ENCODE data around the gene NAALADL2.

The NAALADL2 gene

DNA sequence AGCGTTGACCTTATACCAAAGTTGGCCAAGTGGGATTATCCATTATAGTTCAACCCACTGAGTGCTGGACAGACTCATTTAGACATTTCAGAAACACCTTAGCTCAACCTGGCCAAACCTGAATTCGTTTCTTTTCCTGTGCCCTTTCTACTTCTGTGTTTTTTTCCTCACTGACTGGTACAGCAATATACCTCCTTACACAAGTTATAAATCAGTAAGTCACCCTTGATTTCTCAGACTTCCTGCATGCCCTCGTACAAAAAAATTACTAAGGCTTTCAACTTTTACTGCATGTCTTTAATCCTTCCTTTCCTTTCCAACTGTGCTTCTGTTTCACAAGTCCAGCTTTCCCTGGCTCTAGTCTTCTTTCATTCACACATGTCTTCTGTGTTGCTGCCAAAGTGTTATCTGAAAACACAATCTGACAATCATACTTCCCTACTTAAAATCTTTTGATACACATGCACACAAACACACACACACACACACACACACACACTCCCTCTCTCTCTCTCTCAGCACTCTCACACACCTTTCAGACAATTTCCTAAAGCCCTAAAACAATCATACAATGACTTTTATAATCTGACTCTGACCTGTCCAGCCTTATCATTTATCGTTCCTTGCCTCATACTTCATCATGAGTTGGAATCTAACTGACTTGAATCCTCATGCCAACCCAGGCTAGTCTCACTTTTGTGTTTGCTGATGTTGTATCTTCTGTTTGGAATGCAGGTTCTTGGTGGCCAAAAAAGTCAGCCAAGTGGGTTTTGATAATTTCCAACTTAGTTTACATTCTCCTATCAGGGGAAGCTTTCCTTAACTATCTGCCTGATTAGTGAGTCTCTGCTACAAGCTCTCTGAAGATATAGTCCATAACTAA is 436.4 kb downstream of the NAALADL2 start:
- TF ChIP-seq, protein P1, sequence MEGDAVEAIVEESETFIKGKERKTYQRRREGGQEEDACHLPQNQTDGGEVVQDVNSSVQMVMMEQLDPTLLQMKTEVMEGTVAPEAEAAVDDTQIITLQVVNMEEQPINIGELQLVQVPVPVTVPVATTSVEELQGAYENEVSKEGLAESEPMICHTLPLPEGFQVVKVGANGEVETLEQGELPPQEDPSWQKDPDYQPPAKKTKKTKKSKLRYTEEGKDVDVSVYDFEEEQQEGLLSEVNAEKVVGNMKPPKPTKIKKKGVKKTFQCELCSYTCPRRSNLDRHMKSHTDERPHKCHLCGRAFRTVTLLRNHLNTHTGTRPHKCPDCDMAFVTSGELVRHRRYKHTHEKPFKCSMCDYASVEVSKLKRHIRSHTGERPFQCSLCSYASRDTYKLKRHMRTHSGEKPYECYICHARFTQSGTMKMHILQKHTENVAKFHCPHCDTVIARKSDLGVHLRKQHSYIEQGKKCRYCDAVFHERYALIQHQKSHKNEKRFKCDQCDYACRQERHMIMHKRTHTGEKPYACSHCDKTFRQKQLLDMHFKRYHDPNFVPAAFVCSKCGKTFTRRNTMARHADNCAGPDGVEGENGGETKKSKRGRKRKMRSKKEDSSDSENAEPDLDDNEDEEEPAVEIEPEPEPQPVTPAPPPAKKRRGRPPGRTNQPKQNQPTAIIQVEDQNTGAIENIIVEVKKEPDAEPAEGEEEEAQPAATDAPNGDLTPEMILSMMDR (IDR thresholded peaks at IDR 0.05; ENCODE audit: low read depth, low read length): no peak
- in situ Hi-C loops (cut with HindIII; ENCODE audit: low sequenced_read_pairs): no loop called here
- DNase-seq (ENCODE audit: low read depth, low spot score): no peak
- H3K4me3 ChIP-seq (ENCODE audit: low read depth, low read length): no peak overlapping the region

DNA sequence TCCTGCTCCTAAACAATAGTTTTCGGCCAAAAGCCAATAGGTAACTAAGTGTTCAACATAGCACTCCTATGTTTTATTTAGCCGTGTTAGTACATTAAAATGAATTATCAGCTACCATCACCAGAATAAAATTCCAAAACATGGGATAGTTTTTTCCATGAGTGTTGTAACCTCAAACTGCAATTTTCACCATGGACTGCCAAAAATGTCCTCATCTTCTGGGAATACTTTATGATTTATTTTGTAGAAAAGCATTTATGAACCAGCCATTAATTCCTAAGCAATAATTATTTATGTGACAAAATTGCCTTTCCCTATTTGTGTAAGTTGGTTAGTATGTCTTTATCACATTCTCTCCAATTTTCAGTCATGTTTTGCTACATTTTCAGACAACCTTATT is 438.1 kb downstream of the NAALADL2 start:
- no peak overlapping the region for H3K4me3 ChIP-seq (ENCODE audit: low read depth, low read length)
- DNase-seq (ENCODE audit: low read depth, low spot score): no peak
- TF ChIP-seq, protein P1 (IDR thresholded peaks at IDR 0.05; ENCODE audit: low read depth, low read length): no peak
- in situ Hi-C loops (cut with HindIII; ENCODE audit: low sequenced_read_pairs): no loop called here

DNA sequence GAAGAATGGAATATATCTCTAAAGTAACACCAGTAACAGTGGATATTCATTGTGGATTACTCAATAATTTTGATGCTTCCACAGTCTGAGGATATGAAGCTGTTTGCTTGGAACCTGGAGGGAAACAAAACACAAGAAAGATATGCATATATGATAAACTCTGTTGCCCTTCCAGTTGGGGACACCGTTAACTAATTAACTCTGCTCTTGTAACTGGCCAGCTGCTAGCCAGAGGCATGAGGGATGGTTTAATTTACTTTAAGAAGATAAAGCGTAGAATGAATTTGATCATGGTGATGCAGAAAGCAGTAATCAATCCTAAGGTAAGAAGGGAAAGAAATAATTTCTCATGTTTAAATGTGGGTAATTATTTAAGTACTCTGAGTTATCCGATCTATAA is 442.6 kb downstream of the NAALADL2 start:
- DNase-seq (ENCODE audit: low read depth, low spot score): no peak

DNA sequence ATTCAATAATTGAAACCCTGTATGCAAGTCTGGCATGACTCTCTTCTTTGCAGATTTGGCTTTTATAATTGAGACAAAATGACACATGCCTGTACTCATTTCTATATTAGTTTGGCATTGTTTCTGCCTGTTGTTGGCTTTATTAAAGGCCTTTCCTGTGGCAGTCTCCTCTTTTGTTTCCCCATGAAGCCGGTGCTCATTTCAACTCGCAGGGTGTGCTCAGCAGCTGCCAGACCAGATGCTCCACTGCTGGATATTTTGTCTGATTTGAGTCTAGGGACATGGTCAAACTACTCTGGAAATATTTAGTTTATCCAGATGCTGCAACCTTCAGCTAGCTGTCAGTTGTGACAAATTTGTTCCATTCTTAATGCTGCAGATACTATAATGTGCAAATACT is 445.3 kb downstream of the NAALADL2 start:
- TF ChIP-seq, protein P1 (IDR thresholded peaks at IDR 0.05; ENCODE audit: low read depth, low read length): no peak
- in situ Hi-C loops (cut with HindIII; ENCODE audit: low sequenced_read_pairs): no loop called here
- no peak for DNase-seq (ENCODE audit: low read depth, low spot score)
- no peak overlapping the region for H3K4me3 ChIP-seq (ENCODE audit: low read depth, low read length)

More for the DNA sequence above, 442.6 kb downstream of the NAALADL2 start:
- TF ChIP-seq, protein P1 (IDR thresholded peaks at IDR 0.05; ENCODE audit: low read depth, low read length): no peak
- H3K4me3 ChIP-seq (ENCODE audit: low read depth, low read length): no peak overlapping the region
- in situ Hi-C loops (cut with HindIII; ENCODE audit: low sequenced_read_pairs): no loop called here

DNA sequence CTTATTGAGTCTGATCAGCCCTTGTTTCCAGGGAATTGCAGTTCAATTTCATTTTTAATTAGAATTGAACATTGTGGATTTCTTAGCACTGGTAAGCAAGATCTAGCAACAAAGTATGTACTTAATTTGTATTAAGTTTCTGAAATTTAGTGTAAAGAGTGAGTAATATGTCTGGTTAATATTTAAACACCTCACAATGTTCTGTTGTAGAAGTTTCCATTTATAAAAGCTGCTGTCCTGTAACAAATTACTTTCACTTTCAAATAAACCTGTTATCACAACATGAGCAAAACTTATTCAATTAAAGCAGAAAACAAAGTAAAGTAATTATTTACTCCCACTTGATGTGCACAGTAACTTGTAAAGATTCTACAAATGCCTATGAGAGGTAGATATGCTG is 448.5 kb downstream of the NAALADL2 start:
- no peak for DNase-seq (ENCODE audit: low read depth, low spot score)
- H3K4me3 ChIP-seq (ENCODE audit: low read depth, low read length): no peak overlapping the region
- in situ Hi-C loops (cut with HindIII; ENCODE audit: low sequenced_read_pairs): no loop called here
- TF ChIP-seq, protein P1 (IDR thresholded peaks at IDR 0.05; ENCODE audit: low read depth, low read length): no peak

DNA sequence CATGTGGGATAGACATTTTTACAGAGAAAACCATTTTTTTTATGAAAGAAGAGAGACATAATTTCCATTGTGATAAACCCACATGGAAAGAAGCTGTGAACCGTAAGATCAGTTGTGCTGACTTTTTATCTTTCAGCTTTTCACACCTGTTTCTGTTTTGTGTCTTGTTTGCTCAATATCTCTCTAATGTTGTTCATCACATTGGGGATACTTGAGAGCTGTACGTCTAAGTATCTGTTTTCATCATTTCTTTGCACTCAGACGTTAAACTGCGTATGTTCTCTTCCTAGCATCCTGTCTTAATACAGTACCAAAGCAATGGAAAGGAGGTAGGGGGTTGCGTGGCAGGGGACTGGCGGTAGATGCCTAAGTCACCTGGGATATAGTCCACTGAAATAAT is 449.0 kb downstream of the NAALADL2 start:
- no peak for DNase-seq (ENCODE audit: low read depth, low spot score)
- in situ Hi-C loops (cut with HindIII; ENCODE audit: low sequenced_read_pairs): no loop called here
- TF ChIP-seq, protein P1 (IDR thresholded peaks at IDR 0.05; ENCODE audit: low read depth, low read length): no peak
- H3K4me3 ChIP-seq (ENCODE audit: low read depth, low read length): no peak overlapping the region
